Nephron (organoid): ENCODE results near the gene ANKRD27.
A peak's percentile ranks its signal among the peaks of the same experiment; 100 is the strongest.
"Not testable (repeated sequence)": the region's sequence is repeated elsewhere in the genome, so short reads cannot be mapped to it uniquely, and the experiment has no call there.

Experiments
- H3K27ac Mint-ChIP-seq, 3 experiments: 2 replicates each; pipeline ENCODE4 v1.8.0; 2020; ENCODE audit warnings: mixed read lengths in 3 of 3, mild to moderate bottlenecking in 2 of 3, moderate library complexity in 1 of 3
- H3K27me3 Mint-ChIP-seq: 2 replicates; pipeline ENCODE4 v1.8.0; 2021; ENCODE audit warnings: low read depth, mild to moderate bottlenecking, moderate library complexity, mixed read lengths
- H3K36me3 Mint-ChIP-seq: 2 replicates; pipeline ENCODE4 v1.8.0; 2020; ENCODE audit warnings: low read depth, mixed read lengths
- H3K4me1 Mint-ChIP-seq: 2 replicates; pipeline ENCODE4 v1.8.0; 2020; ENCODE audit warnings: mixed read lengths
- H3K4me3 Mint-ChIP-seq, 3 experiments: 2 replicates each; pipeline ENCODE4 v1.8.0; 2020; ENCODE audit warnings: mild to moderate bottlenecking in 3 of 3, mixed read lengths in 3 of 3, moderate library complexity in 2 of 3
- H3K9me3 Mint-ChIP-seq: 2 replicates; pipeline ENCODE4 v1.8.0; 2020; ENCODE audit warnings: mixed read lengths
- CTCF ChIP-seq, 3 experiments: fragments of 200-600 bp; sonication (generic); IDR thresholded peaks; one replicate each; pipeline ENCODE4 v1.5.0; 2021; ENCODE audit warnings: antibody characterized with exemption in 3 of 3; ENCODE audit not compliant: unreplicated experiment in 3 of 3

ANKRD27 gene

GRCh38 chr19:32658527-32658926, 16.5 kb downstream of the ANKRD27 start:
- no peak overlapping the region for H3K27ac Mint-ChIP-seq

DNA sequence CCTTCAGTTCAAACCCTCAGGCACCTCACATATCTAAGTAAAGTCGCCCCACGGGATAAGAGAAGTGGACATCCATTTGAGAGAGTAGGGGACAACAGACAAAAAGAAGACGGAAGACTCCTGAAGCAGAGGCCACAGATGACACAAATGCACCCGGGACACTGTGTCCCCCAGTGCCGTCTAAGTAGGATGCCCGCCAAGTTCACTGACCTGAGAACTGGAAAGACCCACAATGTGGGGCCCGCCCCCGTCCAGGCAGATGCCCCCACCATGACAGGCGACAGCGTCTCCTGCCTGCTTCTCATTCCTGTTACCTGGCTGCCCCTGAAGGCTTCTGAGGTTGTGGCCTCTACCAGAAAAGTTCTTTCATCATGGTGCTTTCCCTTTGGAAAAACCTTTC, 16.9 kb downstream of the ANKRD27 start:
- Mint-ChIP-seq H3K9me3 (no peaks in the 10 kb centered on the region), H3K27ac (no peak overlapping the region), H3K27me3 (no peaks in the 10 kb centered on the region), H3K4me1 (peaks cover 3% of the 10 kb centered on the region), H3K4me3 (no peak overlapping the region), H3K36me3 (peaks cover 10% of the 10 kb centered on the region)
- no peak for TF ChIP-seq CTCF (IDR thresholded peaks at IDR 0.05; ENCODE audit: unreplicated experiment in 3 of 3)

More at GRCh38 chr19:32658527-32658926, 16.5 kb downstream of the ANKRD27 start:
- Mint-ChIP-seq H3K36me3 (peaks cover 10% of the 10 kb centered on the region), H3K9me3 (no peaks in the 10 kb centered on the region), H3K4me1 (no peaks in the 10 kb centered on the region), H3K27me3 (no peaks in the 10 kb centered on the region), H3K4me3 (no peak overlapping the region)
- no peak for TF ChIP-seq CTCF (IDR thresholded peaks at IDR 0.05; ENCODE audit: unreplicated experiment in 3 of 3)

DNA sequence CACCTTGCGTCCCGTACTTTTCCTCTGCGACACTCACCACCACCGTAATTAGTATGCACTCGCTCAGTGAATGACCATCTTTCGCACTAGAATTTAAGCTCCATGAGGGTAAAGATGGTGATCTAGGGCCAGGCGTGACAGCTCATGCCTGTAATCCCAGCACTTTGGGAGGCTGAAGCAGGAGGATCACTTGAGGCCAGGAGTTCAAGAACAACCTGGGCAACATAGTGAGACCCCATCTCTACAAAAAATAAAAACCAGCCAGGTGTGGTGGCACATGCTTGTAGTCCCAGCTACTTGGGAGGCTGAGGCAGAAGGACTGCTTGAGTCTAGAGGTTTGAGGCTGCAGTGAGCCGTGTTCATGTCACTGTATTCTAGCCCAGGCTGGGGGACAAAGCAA, 18.6 kb downstream of the ANKRD27 start:
- H3K27ac Mint-ChIP-seq, H3K9me3 Mint-ChIP-seq, H3K4me3 Mint-ChIP-seq, H3K27me3 Mint-ChIP-seq: not testable (repeated sequence)
- Mint-ChIP-seq H3K4me1 (peaks cover 15% of the 10 kb centered on the region), H3K36me3 (peaks cover 13% of the 10 kb centered on the region)

DNA sequence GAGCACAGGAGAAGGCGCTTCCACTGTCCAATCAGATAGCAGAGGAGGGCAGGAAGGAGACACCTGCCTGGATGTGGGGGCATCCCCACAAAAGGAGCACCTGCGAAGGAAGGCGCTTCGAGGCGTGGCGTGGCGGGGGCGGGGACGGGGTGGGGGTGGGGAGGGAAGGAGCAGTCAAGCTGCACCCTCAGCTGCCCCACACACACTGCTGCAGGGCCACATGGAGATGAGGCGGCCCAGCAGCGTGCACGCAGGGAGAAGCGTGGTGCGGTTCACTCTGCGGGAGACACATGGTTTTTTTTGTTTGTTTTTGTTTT, 21.4 kb downstream of the ANKRD27 start:
- Mint-ChIP-seq H3K9me3 (no peaks in the 10 kb centered on the region), H3K27me3 (no peaks in the 10 kb centered on the region), H3K4me1 (peaks cover 15% of the 10 kb centered on the region), H3K4me3 (no peak overlapping the region), H3K36me3 (peaks cover 25% of the 10 kb centered on the region), H3K27ac (peak overlapping the region in 1 of 3 experiments; percentile 82)
- TF ChIP-seq CTCF (IDR thresholded peaks at IDR 0.05; ENCODE audit: unreplicated experiment in 3 of 3) = no peak

DNA sequence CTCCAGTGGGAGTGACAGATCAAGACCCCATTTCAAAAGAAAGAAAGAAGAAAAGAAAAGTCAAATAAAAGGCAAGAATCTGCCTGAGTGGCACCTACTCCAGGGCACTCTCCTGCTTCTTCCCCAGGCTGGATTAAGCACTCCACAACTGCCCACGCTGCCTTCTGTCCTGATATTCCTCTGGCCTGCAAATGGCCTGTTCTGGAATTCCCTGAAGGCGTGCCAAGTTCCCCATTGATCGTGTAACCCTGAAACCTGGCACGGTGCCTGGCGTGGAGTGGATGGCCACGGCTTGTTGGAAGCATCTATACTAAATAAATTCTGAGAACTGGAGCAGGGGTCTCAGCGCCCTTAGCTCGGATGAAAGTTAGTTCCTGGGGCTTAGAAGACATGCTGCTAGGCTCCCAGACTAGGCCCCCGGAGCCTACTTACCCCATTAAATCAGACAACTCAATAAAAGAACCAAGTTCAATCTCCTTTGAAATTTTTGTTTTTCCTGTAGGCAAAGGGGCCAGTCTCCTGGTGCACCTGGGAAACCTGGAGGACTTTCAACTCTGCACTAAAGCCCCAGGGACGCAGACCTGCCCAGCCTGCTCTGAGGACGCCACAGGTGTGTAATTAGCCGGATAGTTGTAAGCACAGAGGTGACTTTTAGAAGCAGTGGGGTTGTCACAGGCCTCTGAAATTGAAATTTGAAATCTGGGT, 21.9 kb downstream of the ANKRD27 start:
- no peak overlapping the region for H3K4me3 Mint-ChIP-seq
- H3K9me3 Mint-ChIP-seq = no peaks in the 10 kb centered on the region
- H3K27ac Mint-ChIP-seq = peak overlapping the region; percentile 50 to 82 (median 66)
- H3K27me3 Mint-ChIP-seq = no peaks in the 10 kb centered on the region
- peaks cover 15% of the 10 kb centered on the region for H3K4me1 Mint-ChIP-seq
- no peak for TF ChIP-seq CTCF (IDR thresholded peaks at IDR 0.05; ENCODE audit: unreplicated experiment in 3 of 3)
- H3K36me3 Mint-ChIP-seq = peaks cover 28% of the 10 kb centered on the region

GRCh38 chr19:32652331-32652730, 22.6 kb downstream of the ANKRD27 start:
- H3K27me3 Mint-ChIP-seq, H3K9me3 Mint-ChIP-seq, H3K4me3 Mint-ChIP-seq: not testable (repeated sequence)
- Mint-ChIP-seq H3K27ac (peak overlapping the region; percentile 50 to 86 (median 66)), H3K36me3 (peaks cover 34% of the 10 kb centered on the region), H3K4me1 (peaks cover 20% of the 10 kb centered on the region)

- no peaks in the 10 kb centered on the region for H3K27me3 Mint-ChIP-seq
- TF ChIP-seq CTCF (IDR thresholded peaks at IDR 0.05; ENCODE audit: unreplicated experiment in 3 of 3) = no peak
- H3K27ac Mint-ChIP-seq = peak overlapping the region; percentile 63 to 94 (median 86)
- no peaks in the 10 kb centered on the region for H3K9me3 Mint-ChIP-seq
- H3K4me3 Mint-ChIP-seq = peak overlapping the region in 1 of 3 experiments; percentile 63
- peaks cover 20% of the 10 kb centered on the region for H3K4me1 Mint-ChIP-seq
- peaks cover 40% of the 10 kb centered on the region for H3K36me3 Mint-ChIP-seq
These were observed 23.2 kb downstream of the ANKRD27 start for GRCh38 chr19:32651729-32652140.
